ENCODE results near the gene SYTL2.

DNA sequence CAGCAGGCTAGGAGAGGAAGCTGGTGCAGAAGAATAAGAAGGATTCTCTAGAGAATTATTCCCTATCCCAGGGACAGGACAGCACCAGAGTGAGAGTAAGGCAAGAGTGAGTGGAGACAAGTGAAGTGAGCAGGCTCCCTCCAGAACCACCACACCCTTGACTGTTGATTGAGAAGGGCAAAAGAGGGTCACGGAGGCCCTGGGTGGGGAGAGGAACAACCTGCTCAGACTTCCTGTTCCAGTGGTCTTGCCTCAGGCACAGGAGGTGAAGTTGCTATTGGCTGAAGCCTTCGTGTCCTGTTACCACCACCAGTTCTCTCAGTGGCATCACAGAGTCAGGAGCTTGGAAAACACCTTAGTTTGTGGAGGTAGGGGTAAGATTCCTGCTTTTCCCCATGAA lies 73.2 kb downstream of the SYTL2 start:
- TF ChIP-seq FOXM1 (IDR thresholded peaks at IDR 0.05; ENCODE audit: borderline replicate concordance, low read depth) (no peak), CEBPB (IDR thresholded peaks at IDR 0.05) (no peak), TCF12 (IDR thresholded peaks at IDR 0.05; ENCODE audit: low read depth) (no peak), TAF1 (IDR thresholded peaks at IDR 0.05; ENCODE audit: low read depth) (no peak), EP300 (IDR thresholded peaks at IDR 0.05; ENCODE audit: borderline replicate concordance) (no peak), ZBTB7A (IDR thresholded peaks at IDR 0.05; ENCODE audit: low read depth) (no peak), YY1 (IDR thresholded peaks at IDR 0.05; ENCODE audit: low read depth) (no peak), CREB1 (IDR thresholded peaks at IDR 0.05; ENCODE audit: low read depth) (no peak), NFIC (IDR thresholded peaks at IDR 0.05) (no peak)
- TF ChIP-seq, protein P1, sequence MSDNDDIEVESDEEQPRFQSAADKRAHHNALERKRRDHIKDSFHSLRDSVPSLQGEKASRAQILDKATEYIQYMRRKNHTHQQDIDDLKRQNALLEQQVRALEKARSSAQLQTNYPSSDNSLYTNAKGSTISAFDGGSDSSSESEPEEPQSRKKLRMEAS (IDR thresholded peaks at IDR 0.05), result no peak
- TF ChIP-seq, protein P2, sequence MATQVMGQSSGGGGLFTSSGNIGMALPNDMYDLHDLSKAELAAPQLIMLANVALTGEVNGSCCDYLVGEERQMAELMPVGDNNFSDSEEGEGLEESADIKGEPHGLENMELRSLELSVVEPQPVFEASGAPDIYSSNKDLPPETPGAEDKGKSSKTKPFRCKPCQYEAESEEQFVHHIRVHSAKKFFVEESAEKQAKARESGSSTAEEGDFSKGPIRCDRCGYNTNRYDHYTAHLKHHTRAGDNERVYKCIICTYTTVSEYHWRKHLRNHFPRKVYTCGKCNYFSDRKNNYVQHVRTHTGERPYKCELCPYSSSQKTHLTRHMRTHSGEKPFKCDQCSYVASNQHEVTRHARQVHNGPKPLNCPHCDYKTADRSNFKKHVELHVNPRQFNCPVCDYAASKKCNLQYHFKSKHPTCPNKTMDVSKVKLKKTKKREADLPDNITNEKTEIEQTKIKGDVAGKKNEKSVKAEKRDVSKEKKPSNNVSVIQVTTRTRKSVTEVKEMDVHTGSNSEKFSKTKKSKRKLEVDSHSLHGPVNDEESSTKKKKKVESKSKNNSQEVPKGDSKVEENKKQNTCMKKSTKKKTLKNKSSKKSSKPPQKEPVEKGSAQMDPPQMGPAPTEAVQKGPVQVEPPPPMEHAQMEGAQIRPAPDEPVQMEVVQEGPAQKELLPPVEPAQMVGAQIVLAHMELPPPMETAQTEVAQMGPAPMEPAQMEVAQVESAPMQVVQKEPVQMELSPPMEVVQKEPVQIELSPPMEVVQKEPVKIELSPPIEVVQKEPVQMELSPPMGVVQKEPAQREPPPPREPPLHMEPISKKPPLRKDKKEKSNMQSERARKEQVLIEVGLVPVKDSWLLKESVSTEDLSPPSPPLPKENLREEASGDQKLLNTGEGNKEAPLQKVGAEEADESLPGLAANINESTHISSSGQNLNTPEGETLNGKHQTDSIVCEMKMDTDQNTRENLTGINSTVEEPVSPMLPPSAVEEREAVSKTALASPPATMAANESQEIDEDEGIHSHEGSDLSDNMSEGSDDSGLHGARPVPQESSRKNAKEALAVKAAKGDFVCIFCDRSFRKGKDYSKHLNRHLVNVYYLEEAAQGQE (IDR thresholded peaks at IDR 0.05; ENCODE audit: low read depth), result no peak
